Mucosa of rectum (tissue), 2 donors: Measurements from ENCODE around the gene RAB40C.

Experiments used
- H3K27ac ChIP-seq, 2 donors: one replicate each; pipeline ENCODE4 v1.7.0; 2013; ENCODE audit warnings: inconsistent platforms in 2 of 2, low read depth in 2 of 2, low read length in 2 of 2
- H3K27me3 ChIP-seq, 2 donors: one replicate each; pipeline ENCODE4 v1.7.0; 2013; ENCODE audit warnings: low read length in 2 of 2; ENCODE audit not compliant: control insufficient read depth in 2 of 2, insufficient read depth in 2 of 2
- H3K36me3 ChIP-seq, 2 donors: one replicate each; pipeline ENCODE4 v1.7.0; 2013; ENCODE audit warnings: low read length in 2 of 2; ENCODE audit not compliant: control insufficient read depth in 2 of 2, insufficient read depth in 2 of 2
- H3K4me1 ChIP-seq, 2 donors: one replicate each; pipeline ENCODE4 v1.7.0; 2013; ENCODE audit warnings: low read length in 2 of 2, mild to moderate bottlenecking in 1 of 2; ENCODE audit not compliant: control insufficient read depth in 2 of 2, insufficient read depth in 2 of 2
- H3K4me3 ChIP-seq, 2 donors: one replicate each; pipeline ENCODE4 v1.7.0; 2013; ENCODE audit warnings: low read length in 2 of 2
- H3K9ac ChIP-seq, 2 donors: one replicate each; pipeline ENCODE4 v1.7.0; 2013; ENCODE audit warnings: low read length in 2 of 2, low read depth in 1 of 2, mild to moderate bottlenecking in 1 of 2
- H3K9me3 ChIP-seq, 2 donors: one replicate each; pipeline ENCODE4 v1.7.0; 2013; ENCODE audit warnings: low read length in 2 of 2; ENCODE audit not compliant: control insufficient read depth in 2 of 2
- donor health status: healthy.
- donor health status: Normal muscosa, but diverticular disease.

The RAB40C gene

GRCh38 chr16:674968-675883 lies 85.4 kb downstream of the RAB40C start, which contains the start of gene RHBDL1:
Gene RHBDL1, plus strand, starts transcription at chr16:675671. Its CDS starts 120 bp downstream, at chr16:675791.
- H3K4me3 ChIP-seq: peak within 1 kb of the TSS; percentile 50 to 60
- H3K27me3 ChIP-seq: no peaks in the 10 kb centered on the region
- H3K9ac ChIP-seq: peak within 1 kb of the TSS in 1 of 2 donors; percentile 63
- peaks cover 26 to 28% of the 10 kb centered on the region in 2 donors for H3K36me3 ChIP-seq
- H3K4me1 ChIP-seq: peaks cover 28 to 34% of the 10 kb centered on the region in 2 donors
- H3K27ac ChIP-seq: no peak within 1 kb of the TSS
- no peaks in the 10 kb centered on the region for H3K9me3 ChIP-seq

- peak overlapping the region in 1 of 2 donors; percentile 63 for H3K9ac ChIP-seq
- peaks cover 19 to 21% of the 10 kb centered on the region in 2 donors for H3K36me3 ChIP-seq
- H3K9me3 ChIP-seq: no peaks in the 10 kb centered on the region
- H3K4me3 ChIP-seq: peak overlapping the region; percentile 35 to 48
- H3K4me1 ChIP-seq: peaks cover 31 to 36% of the 10 kb centered on the region in 2 donors
- no peak overlapping the region for H3K27ac ChIP-seq
- H3K27me3 ChIP-seq: no peaks in the 10 kb centered on the region
Observed at GRCh38 chr16:675884-676564, 86.2 kb downstream of the RAB40C start.

- Histone ChIP-seq H3K9me3 (no peaks in the 10 kb centered on the region), H3K9ac (peak overlapping the region in 1 of 2 donors; percentile 63), H3K36me3 (peaks cover 17 to 18% of the 10 kb centered on the region in 2 donors), H3K27ac (no peak overlapping the region), H3K27me3 (no peaks in the 10 kb centered on the region), H3K4me1 (peaks cover 37 to 42% of the 10 kb centered on the region in 2 donors), H3K4me3 (no peak overlapping the region)
Observed at GRCh38 chr16:676565-676902, 86.7 kb downstream of the RAB40C start.

- Histone ChIP-seq H3K4me1 (peaks cover 40 to 45% of the 10 kb centered on the region in 2 donors), H3K36me3 (peaks cover 19 to 22% of the 10 kb centered on the region in 2 donors), H3K4me3 (peak overlapping the region in 1 of 2 donors; percentile 34), H3K27ac (peak overlapping the region; percentile 28 to 32), H3K27me3 (no peaks in the 10 kb centered on the region), H3K9ac (peak overlapping the region in 1 of 2 donors; percentile 63), H3K9me3 (no peaks in the 10 kb centered on the region)
Observed at GRCh38 chr16:676913-677312, 87.0 kb downstream of the RAB40C start.

GRCh38 chr16:677316-678190 lies 87.7 kb downstream of the RAB40C start:
- Histone ChIP-seq H3K36me3 (peaks cover 21% of the 10 kb centered on the region in 2 donors), H3K27me3 (no peaks in the 10 kb centered on the region), H3K4me1 (peaks cover 44 to 50% of the 10 kb centered on the region in 2 donors), H3K4me3 (peak overlapping the region in 1 of 2 donors; percentile 34), H3K9ac (peak overlapping the region in 1 of 2 donors; percentile 63), H3K27ac (peak overlapping the region; percentile 28 to 32), H3K9me3 (no peaks in the 10 kb centered on the region)

- H3K4me3 ChIP-seq: no peak overlapping the region
- no peak overlapping the region for H3K27ac ChIP-seq
- peaks cover 13 to 21% of the 10 kb centered on the region in 2 donors for H3K36me3 ChIP-seq
- no peaks in the 10 kb centered on the region for H3K27me3 ChIP-seq
- H3K4me1 ChIP-seq: peaks cover 49 to 53% of the 10 kb centered on the region in 2 donors
- H3K9me3 ChIP-seq: no peaks in the 10 kb centered on the region
- no peak overlapping the region for H3K9ac ChIP-seq
Observed at GRCh38 chr16:678209-678857, 88.5 kb downstream of the RAB40C start.
